NCI-H526 (cell line): ENCODE data around the gene MRPS14.
"Not testable (repeated sequence)": the region's sequence is repeated elsewhere in the genome, so short reads cannot be mapped to it uniquely, and the experiment has no call there.

Experiments used
- DNase-seq, 2 experiments: peaks; one replicate each; lab custom pipeline; 2025; lab: John Stamatoyannopoulos, UW

MRPS14 gene

DNA sequence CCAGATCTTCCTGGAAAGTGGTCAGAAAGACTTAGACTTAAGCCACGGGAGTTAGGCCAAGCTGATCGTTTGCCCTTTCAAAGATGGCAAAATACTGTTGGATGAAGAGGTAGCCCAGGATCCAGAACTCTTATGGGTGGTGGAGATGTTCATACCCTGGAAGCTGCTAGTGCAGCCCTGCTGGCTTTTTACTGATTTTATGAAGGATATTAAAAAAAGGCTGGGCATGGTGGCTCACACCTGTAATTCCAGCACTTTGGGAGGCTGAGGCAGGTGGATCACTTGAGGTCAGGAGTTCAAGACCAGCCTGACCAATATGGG lies 657 bp upstream of the MRPS14 start:
- not testable (repeated sequence) for DNase-seq

- DNase-seq = no peak
Observed at GRCh38 chr1:175019524-175019923, 3.7 kb downstream of the MRPS14 start.

DNA sequence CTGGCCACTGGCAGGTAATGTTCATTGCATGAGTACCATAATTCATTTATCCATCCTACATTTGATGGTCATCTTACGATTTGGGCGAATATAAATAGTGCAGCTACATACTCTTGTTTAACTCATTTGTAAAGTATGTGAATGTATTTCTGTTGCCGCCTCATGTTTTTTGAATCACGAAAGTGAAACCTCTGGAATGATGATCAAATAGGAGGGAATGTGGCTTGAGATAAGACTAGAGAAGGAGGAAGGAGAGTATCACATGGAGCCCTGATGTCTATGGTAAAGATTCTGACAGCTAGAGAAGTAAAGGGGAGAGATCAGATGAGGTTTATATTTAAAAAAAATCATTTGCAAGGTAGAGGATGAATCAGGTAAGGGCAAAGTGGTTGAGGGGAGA lies 8.0 kb downstream of the MRPS14 start:
- DNase-seq = no peak

DNA sequence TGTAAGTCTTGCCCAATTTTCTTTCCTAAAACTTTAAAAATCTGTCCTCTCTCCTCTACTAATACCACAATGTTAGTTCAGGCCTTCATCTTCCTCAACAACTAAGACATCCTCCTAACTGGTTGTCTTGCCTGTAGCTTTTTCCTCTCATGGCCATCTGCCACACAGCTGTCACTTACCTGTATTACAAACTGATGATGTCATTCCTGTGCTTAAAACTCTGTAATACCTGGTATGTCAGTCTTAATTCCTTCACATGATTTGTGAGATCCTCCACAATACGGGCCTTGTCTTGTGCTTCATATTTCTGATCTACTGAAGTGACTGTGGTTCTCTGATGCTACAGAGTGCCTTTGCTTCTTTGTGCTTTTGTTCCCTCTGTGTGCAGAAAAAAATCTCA lies 9.8 kb downstream of the MRPS14 start:
- no peak for DNase-seq

DNA sequence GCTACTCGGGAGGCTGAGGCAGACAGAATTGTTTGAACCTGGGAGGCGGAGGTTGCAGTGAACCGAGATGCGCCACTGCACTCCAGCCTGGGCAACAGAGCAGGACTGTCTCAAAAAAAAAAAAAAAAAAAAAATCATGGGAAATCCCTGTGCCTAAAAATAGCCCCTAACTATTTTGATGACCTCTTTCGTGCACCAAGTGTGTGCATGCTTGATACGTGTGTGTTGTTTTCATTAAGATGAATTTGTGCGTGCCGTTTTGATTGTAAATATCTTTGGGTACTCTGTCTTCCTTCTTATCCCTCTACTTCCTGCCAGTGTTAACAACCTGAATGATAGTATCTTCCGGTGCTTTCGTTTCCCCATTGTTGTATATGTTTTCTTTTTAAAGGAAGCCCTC lies 13.7 kb downstream of the MRPS14 start:
- no peak for DNase-seq

- no peak for DNase-seq
Observed at GRCh38 chr1:175005085-175005783, 18.0 kb downstream of the MRPS14 start.

GRCh38 chr1:175003521-175003920 lies 19.7 kb downstream of the MRPS14 start:
- DNase-seq = no peak

GRCh38 chr1:175002910-175003517 lies 20.2 kb downstream of the MRPS14 start:
- DNase-seq = no peak

- peak in 1 of 2 experiments; percentile 26 for DNase-seq
Observed at GRCh38 chr1:175000697-175001187, 22.5 kb downstream of the MRPS14 start.

DNA sequence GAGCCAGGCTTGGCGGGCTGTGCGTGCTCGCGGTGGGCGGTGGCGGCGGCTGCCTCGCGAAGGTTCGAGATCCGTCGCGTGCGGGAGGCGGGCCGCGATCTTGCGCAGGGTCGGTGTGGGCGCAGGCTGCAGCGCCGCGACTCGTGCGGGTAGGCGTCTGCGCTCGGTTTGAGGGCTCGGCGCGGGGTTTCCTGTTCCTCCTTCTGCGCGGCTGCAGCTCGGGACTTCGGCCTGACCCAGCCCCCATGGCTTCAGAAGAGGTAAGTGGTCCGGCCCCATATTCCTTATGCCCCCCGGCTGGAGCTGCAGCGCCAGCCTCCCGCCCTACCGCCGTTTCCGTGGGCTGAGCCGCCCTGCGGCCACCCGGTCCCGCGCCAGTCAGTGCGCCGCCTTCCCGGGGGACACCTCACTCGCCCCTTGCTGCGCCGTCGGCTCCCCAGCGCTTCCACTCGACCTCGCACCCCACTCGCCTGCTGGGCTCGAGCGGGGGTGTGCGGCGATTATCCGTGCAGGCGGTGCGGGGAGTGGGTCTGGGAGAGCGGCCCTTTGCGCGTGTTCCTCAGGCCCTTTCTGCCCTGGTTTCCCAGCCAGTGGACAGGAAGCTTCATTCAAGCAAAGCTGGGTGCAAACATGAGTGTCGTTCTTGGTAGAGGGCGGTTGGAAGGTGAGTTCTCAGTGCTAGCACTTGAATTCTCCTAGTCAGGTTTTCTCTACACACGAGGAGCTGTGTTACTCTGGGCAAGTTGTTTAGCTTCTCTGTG lies 23.1 kb downstream of the MRPS14 start, which contains the start of gene CACYBP:
TSS of gene CACYBP (plus strand) at position 12 of the 761 bp plus-strand sequence. CDS start at position 246, 234 bp downstream.
- peak; percentile 77 to 86 for DNase-seq

- DNase-seq = peak; percentile 100
Observed at GRCh38 chr1:174999216-174999935, 23.8 kb downstream of the MRPS14 start.

- DNase-seq = peak; percentile 74 to 91
Observed at GRCh38 chr1:174998569-174999215, 24.5 kb downstream of the MRPS14 start.

- no peak for DNase-seq
Observed at GRCh38 chr1:174997041-174997440, 26.2 kb downstream of the MRPS14 start.

DNA sequence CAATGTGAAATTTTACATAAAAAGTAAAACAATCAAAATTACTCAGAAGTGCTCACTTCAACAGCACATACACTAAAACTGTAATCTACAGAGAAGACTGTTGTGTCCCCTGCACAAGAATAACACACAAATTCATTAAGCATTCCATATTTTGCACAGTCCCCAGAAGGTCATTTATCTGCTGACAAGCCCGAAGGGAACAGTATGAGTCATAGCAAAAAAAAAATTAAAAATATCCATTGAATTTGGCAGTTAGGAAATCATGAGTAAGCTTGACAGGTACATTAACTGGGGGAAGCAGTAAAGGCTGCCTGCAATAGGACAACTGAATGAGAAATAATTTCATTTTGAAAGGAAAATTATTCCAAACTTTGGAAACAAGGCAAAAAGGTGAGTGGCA lies 26.7 kb downstream of the MRPS14 start:
- DNase-seq = no peak

- no peak for DNase-seq
Observed at GRCh38 chr1:174995916-174996315, 27.3 kb downstream of the MRPS14 start.

DNA sequence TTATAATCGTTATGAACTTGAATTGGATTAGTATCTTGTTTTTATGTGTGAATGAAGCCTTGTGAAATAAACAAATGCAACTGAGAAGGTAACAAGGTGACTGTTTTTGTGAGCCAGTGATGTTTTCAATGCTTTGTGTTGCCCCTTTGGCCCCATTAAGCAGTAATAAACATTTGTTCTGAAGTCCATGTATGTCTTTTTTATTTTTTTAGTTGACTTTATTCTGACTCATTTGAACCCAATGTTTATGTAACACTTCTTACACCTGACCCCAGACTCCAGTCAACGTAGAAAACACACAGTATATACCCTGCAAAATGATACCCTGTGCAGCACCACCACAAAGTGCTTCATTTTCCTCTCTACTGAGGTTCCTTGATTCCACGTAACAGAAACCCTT lies 28.1 kb downstream of the MRPS14 start:
- DNase-seq = no peak

GRCh38 chr1:174991473-174991872 lies 31.8 kb downstream of the MRPS14 start:
- no peak for DNase-seq

GRCh38 chr1:174990382-174990999 lies 32.7 kb downstream of the MRPS14 start:
- peak in 1 of 2 experiments; percentile 36 for DNase-seq

DNA sequence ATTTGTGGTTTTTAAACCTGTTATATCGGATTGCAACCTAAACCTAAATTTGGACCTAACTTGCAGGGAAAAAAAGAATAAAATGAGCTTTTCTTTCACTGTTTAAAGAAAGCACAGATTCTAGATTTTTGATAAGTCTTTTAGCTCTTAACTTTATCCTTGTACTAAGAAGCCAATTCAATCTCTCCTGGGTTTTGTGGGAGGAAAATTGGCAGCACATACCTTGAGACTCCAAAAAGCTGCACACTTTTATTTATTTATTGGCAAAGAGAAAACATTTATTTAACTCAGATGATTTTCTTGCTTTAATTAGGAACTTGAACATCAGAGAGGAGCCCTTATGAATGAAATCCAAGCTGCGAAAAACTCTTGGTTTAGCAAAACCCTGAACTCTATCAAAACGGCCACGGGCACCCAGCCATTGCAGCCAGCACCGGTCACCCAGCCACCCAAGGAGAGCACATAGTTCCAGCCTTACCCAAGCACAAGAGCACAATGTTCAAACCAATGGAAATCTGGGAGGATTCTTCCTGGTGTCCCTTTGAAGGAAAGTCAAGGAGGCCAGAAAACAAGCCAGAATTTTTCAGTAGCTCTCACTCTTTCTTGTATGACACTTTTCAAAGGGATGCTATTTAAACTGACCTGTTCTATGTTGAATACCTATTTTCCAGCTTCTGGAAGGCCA lies 33.5 kb downstream of the MRPS14 start:
- DNase-seq = no peak

- no peak for DNase-seq
Observed at GRCh38 chr1:174988986-174989385, 34.2 kb downstream of the MRPS14 start.

- DNase-seq = no peak
Observed at GRCh38 chr1:174988539-174988938, 34.7 kb downstream of the MRPS14 start.
